ENCODE data around the gene SCLY.

GRCh38 chr2:238117199-238118154 is 56.7 kb downstream of the SCLY start:
- TF ChIP-seq CTCF (IDR thresholded peaks at IDR 0.05) = no peak
- TF ChIP-seq EP300 (IDR thresholded peaks at IDR 0.05) = no peak
- no peak for TF ChIP-seq POLR2A (IDR thresholded peaks at IDR 0.05)
